GM12872 (cell line): ENCODE data around the gene ZNF367.

ENCODE experiments used
- TF ChIP-seq, protein P1 (sequence below): IDR thresholded peaks from 3 replicates; pipeline ENCODE4 v1.5.1; 2011; ENCODE audit warnings: low read depth, mild to moderate bottlenecking, low read length, moderate library complexity; ENCODE audit not compliant: insufficient read depth

ZNF367 gene

DNA sequence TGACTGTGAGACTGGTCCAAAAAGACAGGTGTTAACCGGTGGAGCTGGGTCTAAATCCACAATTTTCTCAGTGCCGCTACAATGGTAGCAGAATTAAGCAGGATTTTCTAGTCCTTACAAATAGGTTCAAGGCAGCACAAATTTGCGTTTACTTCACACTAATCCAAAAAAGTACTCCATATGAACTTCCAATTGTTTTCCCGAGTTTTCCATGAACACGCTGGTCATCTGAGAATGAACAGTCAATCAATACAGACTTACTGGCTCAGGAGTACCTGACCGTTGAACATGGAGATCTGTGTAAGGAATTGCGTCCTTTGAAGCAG lies 35.4 kb downstream of the ZNF367 start:
- TF ChIP-seq, protein P1, sequence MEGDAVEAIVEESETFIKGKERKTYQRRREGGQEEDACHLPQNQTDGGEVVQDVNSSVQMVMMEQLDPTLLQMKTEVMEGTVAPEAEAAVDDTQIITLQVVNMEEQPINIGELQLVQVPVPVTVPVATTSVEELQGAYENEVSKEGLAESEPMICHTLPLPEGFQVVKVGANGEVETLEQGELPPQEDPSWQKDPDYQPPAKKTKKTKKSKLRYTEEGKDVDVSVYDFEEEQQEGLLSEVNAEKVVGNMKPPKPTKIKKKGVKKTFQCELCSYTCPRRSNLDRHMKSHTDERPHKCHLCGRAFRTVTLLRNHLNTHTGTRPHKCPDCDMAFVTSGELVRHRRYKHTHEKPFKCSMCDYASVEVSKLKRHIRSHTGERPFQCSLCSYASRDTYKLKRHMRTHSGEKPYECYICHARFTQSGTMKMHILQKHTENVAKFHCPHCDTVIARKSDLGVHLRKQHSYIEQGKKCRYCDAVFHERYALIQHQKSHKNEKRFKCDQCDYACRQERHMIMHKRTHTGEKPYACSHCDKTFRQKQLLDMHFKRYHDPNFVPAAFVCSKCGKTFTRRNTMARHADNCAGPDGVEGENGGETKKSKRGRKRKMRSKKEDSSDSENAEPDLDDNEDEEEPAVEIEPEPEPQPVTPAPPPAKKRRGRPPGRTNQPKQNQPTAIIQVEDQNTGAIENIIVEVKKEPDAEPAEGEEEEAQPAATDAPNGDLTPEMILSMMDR = no peak

DNA sequence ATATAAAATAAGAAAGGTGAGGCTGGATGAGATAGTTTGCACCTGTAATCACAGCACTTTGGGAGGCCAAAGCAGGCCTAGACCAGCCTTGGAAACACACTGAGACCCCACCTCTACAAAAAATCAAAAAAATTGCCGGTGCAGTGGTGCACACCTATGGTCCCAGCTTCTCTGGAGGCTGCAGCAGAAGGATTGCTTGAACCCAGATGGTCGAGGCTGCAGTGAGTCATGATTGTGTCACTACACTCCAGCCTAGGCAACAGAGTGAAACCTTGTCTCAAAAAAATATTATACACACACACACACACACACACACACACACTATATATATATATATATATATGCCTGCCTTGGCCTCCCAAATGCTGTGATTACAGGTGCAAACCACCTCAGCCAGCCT lies 36.0 kb downstream of the ZNF367 start:
- TF ChIP-seq, protein P1 = no peak

GRCh38 chr9:96381696-96382095 lies 36.5 kb downstream of the ZNF367 start:
- TF ChIP-seq, protein P1 = no peak

DNA sequence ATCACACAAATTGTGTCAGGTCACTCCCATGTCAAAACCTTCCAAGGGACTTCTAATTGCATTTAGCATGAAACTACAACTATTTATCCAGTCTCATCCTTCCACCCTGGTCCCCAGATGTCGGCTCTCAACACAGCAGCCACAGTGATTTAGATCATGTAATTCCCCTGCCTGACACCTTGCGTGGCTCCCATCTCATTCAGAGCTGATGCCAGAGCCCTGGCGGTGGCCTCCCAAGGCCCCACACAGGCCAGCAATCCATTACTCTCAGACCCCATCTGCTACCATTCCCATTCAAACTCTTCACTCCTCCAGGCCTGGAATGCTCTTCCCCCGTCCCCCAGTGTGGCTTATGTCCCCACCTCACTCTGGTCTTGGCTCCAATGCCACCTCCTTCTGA lies 37.0 kb downstream of the ZNF367 start:
- TF ChIP-seq, protein P1 = no peak

- TF ChIP-seq, protein P1 = no peak
Observed at GRCh38 chr9:96379461-96379860, 38.7 kb downstream of the ZNF367 start.

DNA sequence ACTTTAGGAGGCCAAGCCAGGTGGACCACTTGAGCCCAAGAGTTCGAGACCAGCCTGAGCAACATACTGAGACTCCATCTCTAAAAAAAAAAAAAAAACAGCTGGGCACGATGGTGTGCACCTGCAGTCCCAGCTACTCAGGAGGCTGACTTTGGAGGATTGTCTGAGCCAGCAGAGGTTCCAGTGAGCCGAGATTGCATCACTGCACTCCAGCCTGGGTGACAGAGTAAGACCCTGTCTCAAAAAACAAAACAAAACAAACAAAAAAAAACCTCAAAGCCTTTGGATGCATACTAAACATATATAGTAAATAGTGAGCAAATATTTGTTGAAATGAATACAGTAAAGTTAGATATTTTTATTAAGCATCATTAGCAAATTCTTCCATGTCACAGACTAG lies 40.0 kb downstream of the ZNF367 start:
- TF ChIP-seq, protein P1 = no peak

DNA sequence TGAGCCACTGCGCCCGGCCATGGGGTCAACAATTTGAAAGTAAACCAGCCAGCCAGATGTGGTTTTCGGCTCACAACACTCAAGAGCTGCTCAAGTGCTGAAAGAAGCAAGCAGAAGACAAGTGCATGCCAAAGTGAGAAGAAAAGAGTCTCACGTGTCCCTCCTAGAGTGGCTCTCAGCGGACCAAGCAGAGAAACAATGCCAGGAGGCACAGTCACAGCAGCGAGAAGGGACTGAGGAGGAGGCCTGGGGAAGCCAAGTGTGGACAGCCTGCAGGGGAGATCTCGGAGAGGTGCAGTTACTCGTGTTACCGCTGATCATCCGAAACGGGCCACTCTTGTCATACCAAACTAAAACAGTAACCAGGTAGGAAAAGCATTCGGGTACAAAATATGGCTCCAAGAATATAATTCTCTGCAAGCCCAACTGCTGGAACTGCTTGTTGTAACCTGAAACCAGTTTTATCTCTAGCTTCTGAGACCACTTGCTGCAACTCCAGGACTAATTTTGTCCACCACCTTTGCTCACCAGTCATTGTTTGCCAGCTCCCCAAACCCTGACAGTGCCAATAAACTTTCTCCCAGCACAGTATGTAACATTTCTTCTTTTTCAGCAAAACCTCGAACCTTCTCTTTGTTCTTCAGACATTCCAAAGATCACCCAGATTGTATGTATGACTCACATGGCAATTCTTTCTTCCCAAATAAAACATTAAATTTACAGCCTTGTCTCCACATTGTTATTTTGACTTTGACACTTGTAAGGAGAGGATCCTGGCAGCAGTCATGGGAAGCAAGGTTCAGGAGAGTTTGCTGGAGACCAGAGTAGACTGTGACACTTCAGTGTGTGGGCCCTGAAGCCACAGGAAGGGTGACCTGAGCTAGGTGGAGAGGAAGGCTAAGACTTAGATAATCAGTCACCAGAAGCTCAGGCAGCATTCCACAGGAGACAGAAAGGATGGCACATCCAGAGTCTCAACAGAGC lies 41.0 kb downstream of the ZNF367 start:
- TF ChIP-seq, protein P1 = no peak
